PC-9 (cell line): Measurements from ENCODE around the gene CD200R1L.

Source experiments
- EZH2 ChIP-seq: fragments of 200-600 bp; sonication (generic); IDR thresholded peaks from 2 replicates; pipeline ENCODE4 v1.8.0; 2017; ENCODE audit warnings: antibody characterized with exemption, low read depth
- TF ChIP-seq, protein P1 (sequence below): fragments of 200-600 bp; sonication (generic); conservative IDR thresholded peaks from 2 replicates; pipeline ENCODE4 v1.6.1; 2017; ENCODE audit warnings: mixed run types, antibody characterized with exemption, mild to moderate bottlenecking, moderate library complexity

DNA sequence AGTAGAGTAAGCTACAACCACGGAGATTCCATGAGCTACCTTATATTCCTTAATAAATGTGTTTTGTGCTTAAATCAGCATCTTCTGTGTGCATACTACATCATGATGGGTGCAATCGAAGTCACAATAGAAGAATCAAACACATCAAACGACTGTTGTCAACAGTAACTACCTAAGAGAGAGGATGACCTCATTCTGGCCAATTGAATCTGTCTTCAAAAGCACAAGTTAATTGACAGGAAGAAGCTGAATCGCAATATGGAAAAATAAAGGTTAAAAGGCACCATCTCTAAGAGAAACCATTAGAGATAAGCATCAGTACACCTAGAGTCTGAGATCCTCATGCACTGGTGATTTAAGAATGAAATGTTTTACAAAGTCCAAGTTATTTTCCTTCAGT lies 39.0 kb downstream of the CD200R1L start:
- TF ChIP-seq, protein P1, sequence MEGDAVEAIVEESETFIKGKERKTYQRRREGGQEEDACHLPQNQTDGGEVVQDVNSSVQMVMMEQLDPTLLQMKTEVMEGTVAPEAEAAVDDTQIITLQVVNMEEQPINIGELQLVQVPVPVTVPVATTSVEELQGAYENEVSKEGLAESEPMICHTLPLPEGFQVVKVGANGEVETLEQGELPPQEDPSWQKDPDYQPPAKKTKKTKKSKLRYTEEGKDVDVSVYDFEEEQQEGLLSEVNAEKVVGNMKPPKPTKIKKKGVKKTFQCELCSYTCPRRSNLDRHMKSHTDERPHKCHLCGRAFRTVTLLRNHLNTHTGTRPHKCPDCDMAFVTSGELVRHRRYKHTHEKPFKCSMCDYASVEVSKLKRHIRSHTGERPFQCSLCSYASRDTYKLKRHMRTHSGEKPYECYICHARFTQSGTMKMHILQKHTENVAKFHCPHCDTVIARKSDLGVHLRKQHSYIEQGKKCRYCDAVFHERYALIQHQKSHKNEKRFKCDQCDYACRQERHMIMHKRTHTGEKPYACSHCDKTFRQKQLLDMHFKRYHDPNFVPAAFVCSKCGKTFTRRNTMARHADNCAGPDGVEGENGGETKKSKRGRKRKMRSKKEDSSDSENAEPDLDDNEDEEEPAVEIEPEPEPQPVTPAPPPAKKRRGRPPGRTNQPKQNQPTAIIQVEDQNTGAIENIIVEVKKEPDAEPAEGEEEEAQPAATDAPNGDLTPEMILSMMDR: no peak
- TF ChIP-seq EZH2: no peak
